Adrenal gland (tissue), 5 donors: Measurements from ENCODE around the gene PHKG1.
"Not testable (repeated sequence)": the region's sequence is repeated elsewhere in the genome, so short reads cannot be mapped to it uniquely, and the experiment has no call there.

Source experiments
- CTCF ChIP-seq, 6 experiments: fragments of 450-650 bp in 4 of 6; fragments of 200-600 bp in 2 of 6; sonication (generic) in 1 of 6; IDR thresholded peaks; 1 replicate in 5 of 6; 2 replicates in 1 of 6; pipeline versions ENCODE4 v1.5.1 to v1.8.0; 2016 to 2021; ENCODE audit warnings: antibody characterized with exemption in 6 of 6, mild to moderate bottlenecking in 2 of 6, moderate library complexity in 1 of 6
- POLR2A ChIP-seq, 2 donors: fragments of 450-650 bp; IDR thresholded peaks; one replicate each; pipeline ENCODE4 v1.6.1; 2017; ENCODE audit warnings: antibody characterized with exemption in 2 of 2, mild to moderate bottlenecking in 2 of 2, moderate library complexity in 1 of 2
- donor health status: DM: no; HTN: no; CAD: no.

GRCh38 chr7:56080726-56081435, 11.9 kb downstream of the PHKG1 start:
- not testable (repeated sequence) for TF ChIP-seq CTCF, POLR2A (IDR thresholded peaks at IDR 0.05)
